Thyroid gland (tissue), 4 donors: ENCODE measurements around the gene DGKB. TPM values are rescaled to one million over a fixed set of nuclear protein-coding genes. Genes with fewer than 3 reads are reported as not detected.

Experiments
- DNase-seq, 2 donors: peaks; one replicate each; pipeline ENCODE4 v3.0.0-alpha.2; 2019
- H3K27ac ChIP-seq, 3 donors: fragments of 200-600 bp; sonication (generic); 1 replicate in 2 of 3; 2 replicates in 1 of 3; pipeline ENCODE4 v1.5.1; 2016 to 2019; ENCODE audit warnings: mild to moderate bottlenecking in 1 of 3, moderate library complexity in 1 of 3
- H3K27me3 ChIP-seq: fragments of 200-600 bp; sonication (generic); one replicate; pipeline ENCODE4 v1.5.1; 2019
- H3K36me3 ChIP-seq, 2 donors: fragments of 200-600 bp; sonication (generic); one replicate each; pipeline ENCODE4 v1.5.1; 2016 to 2019
- H3K4me1 ChIP-seq, 2 donors: fragments of 200-600 bp; sonication (generic); one replicate each; pipeline ENCODE4 v1.5.1; 2017 to 2019
- H3K4me3 ChIP-seq, 3 donors: fragments of 200-600 bp; sonication (generic); replicated peaks in 1 of 3; 1 replicate in 2 of 3; 2 replicates in 1 of 3; pipeline ENCODE4 v1.5.1; 2016; ENCODE audit warnings: mild to moderate bottlenecking in 1 of 3
- H3K9me3 ChIP-seq: fragments of 200-600 bp; sonication (generic); one replicate; pipeline ENCODE4 v1.5.1; 2017
- POLR2A ChIP-seq, 2 donors: fragments of 450-650 bp; IDR thresholded peaks; one replicate each; pipeline ENCODE4 v1.6.1; 2017; ENCODE audit warnings: antibody characterized with exemption in 2 of 2, mild to moderate bottlenecking in 2 of 2, moderate library complexity in 1 of 2
- WGBS, 2 donors: methylation state at CpG; one replicate each; pipeline ENCODE4 v1.1.5; 2017; 5-methylcytosine and 5-hydroxymethylcytosine counted together
- intact Hi-C: fragments of 100-400 bp; cut with DNase I; formaldehyde crosslinking; loops from one replicate; pipeline ENCODE4 v1.15.1; 2023
- total RNA-seq, 4 donors: library from RNA; depleted of rRNA; stranded (reverse); fragments of >200 nt; gene quantifications; one replicate each; pipeline ENCODE4 v1.2.3, GENCODE V29; 2016
- TF ChIP-seq, protein P1 (sequence below), 6 experiments: fragments of 200-600 bp in 3 of 6; fragments of 450-650 bp in 3 of 6; sonication (generic) in 3 of 6; IDR thresholded peaks; one replicate each; pipeline ENCODE4 v1.5.1; 2016 to 2019; ENCODE audit warnings: antibody characterized with exemption in 6 of 6, mild to moderate bottlenecking in 2 of 6, inconsistent platforms in 1 of 6, moderate library complexity in 1 of 6

The DGKB gene
- total RNA-seq, 4 donors from 2014 or later: 0.11 to 2.1 (median 0.49) TPM; not detected in 1

DNA sequence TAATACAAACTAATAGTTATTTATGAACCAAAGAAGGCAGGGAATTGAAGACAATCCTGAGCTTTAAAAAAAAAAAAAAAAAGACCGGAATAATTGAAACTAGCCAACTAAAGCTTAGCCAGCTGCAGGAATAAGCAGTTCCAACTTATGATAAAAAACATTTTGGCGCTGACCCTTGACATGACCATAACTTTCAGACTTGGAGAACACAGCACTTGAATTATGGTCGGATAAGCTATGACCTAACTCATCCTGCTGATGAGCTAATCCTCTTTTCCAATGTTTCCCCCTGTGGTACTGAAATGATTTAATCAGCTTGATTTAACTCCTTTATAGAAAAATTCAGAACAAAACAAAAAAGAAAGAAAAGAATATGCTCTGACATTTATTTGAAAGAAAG, 181.8 kb downstream of the DGKB start:
- 60 to 80% methylated on average over 3 of the region's 3 CpGs for whole genome bisulfite sequencing, 2 donors
- Histone ChIP-seq H3K4me1 (no peaks in the 10 kb centered on the region), H3K36me3 (no peaks in the 10 kb centered on the region), H3K27me3 (no peaks in the 10 kb centered on the region), H3K27ac (no peak overlapping the region), H3K4me3 (no peak overlapping the region), H3K9me3 (no peaks in the 10 kb centered on the region)
- no peak for TF ChIP-seq POLR2A (IDR thresholded peaks at IDR 0.05)
- TF ChIP-seq, protein P1, sequence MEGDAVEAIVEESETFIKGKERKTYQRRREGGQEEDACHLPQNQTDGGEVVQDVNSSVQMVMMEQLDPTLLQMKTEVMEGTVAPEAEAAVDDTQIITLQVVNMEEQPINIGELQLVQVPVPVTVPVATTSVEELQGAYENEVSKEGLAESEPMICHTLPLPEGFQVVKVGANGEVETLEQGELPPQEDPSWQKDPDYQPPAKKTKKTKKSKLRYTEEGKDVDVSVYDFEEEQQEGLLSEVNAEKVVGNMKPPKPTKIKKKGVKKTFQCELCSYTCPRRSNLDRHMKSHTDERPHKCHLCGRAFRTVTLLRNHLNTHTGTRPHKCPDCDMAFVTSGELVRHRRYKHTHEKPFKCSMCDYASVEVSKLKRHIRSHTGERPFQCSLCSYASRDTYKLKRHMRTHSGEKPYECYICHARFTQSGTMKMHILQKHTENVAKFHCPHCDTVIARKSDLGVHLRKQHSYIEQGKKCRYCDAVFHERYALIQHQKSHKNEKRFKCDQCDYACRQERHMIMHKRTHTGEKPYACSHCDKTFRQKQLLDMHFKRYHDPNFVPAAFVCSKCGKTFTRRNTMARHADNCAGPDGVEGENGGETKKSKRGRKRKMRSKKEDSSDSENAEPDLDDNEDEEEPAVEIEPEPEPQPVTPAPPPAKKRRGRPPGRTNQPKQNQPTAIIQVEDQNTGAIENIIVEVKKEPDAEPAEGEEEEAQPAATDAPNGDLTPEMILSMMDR (IDR thresholded peaks at IDR 0.05): no peak
- intact Hi-C loops: no loop called here
- no peak for DNase-seq

DNA sequence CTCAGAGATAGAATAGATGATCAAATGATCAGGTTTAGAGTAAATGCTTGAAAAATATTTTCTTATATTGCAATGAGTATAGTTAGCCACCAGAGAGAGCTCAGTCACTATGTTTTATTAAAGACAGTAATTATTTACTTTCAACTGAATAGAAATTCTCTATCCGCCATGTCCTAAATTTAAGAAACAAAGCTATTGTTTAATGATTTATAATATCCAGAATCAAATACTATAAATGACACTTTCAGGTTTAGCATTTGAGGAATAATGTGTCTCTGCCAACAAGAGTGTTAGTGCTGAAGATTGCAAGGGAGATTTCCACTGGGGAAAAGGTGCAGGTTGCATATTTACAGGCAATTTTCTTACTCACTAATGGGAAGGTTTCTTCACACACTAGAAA, 184.7 kb downstream of the DGKB start:
- no peak for DNase-seq
- Histone ChIP-seq H3K27me3 (no peaks in the 10 kb centered on the region), H3K4me3 (no peak overlapping the region), H3K9me3 (no peaks in the 10 kb centered on the region), H3K27ac (no peak overlapping the region), H3K4me1 (no peaks in the 10 kb centered on the region), H3K36me3 (no peaks in the 10 kb centered on the region)
- no peak for TF ChIP-seq POLR2A (IDR thresholded peaks at IDR 0.05)
- TF ChIP-seq, protein P1 (IDR thresholded peaks at IDR 0.05): peak in 3 of 6 experiments; percentile 30 to 42 (median 34)
- 49 to 54% methylated on average over 1 of the region's 1 CpG for WGBS, 2 donors
- intact Hi-C loops: loop anchor here (10.0 kb wide), 1 partner anchor 297 kb away; no protein-coding TSS in a partner anchor

DNA sequence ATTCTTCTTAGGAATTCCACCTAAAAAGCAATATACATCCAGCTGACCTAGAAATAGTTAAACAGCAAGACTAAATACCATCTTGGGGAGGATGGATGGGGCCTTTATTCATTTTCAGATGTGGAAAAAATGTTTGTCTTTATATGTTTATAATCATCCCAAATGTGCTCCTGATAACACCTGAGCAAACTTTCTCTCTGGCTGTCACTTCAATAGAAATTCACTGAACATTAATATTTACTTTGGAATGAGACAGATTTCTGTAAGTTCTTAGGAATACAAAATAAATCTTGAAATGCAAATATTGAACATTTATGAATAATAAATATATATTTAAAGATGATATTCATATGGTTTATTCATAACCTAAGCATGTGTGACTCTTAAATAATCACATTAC, 185.4 kb downstream of the DGKB start:
- DNase-seq: no peak
- no peaks in the 10 kb centered on the region for H3K27me3 ChIP-seq

DNA sequence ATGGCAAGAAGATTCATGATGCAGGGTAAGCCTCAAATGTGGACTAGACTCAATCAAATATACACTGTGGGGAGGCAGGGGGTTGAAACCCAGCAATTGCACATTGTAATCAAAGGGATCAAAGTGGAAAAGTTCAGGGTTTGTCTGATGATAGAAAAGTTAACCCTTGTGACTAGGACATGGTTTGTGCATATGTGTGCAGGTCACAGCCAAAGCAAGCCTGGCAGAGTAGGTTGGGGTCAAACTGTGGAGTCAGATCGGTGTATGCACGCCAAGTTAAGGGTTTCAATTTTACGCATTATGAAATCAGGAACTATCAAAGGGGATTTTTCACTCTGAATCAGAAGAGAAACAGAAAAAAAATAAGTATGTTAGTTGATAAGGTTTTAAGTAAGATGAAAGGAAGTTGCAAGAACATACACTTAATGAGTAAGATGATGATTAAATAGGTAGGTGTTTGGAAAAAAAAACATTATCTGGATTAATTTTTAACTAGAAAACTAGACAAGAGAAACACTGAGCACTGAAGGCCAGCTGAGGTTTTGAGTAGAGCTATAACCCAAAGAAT, 188.3 kb downstream of the DGKB start:
- H3K9me3 ChIP-seq: no peaks in the 10 kb centered on the region
- no peak overlapping the region for H3K4me3 ChIP-seq
- H3K27me3 ChIP-seq: no peaks in the 10 kb centered on the region
- no peaks in the 10 kb centered on the region for H3K4me1 ChIP-seq
- no peak overlapping the region for H3K27ac ChIP-seq
- WGBS, 2 donors: 88 to 94% methylated on average over 3 of the region's 3 CpGs
- no peak for DNase-seq
- H3K36me3 ChIP-seq: no peaks in the 10 kb centered on the region
- TF ChIP-seq, protein P1 (IDR thresholded peaks at IDR 0.05): no peak
- no peak for TF ChIP-seq POLR2A (IDR thresholded peaks at IDR 0.05)
- intact Hi-C loops: loop anchor here (10.0 kb wide), 1 partner anchor 301 kb away; no protein-coding TSS in a partner anchor

More for the DNA sequence above, 185.4 kb downstream of the DGKB start:
- Histone ChIP-seq H3K36me3 (no peaks in the 10 kb centered on the region), H3K4me1 (no peaks in the 10 kb centered on the region), H3K9me3 (no peaks in the 10 kb centered on the region), H3K4me3 (no peak overlapping the region), H3K27ac (no peak overlapping the region)
- no peak for TF ChIP-seq POLR2A (IDR thresholded peaks at IDR 0.05)
- TF ChIP-seq, protein P1 (IDR thresholded peaks at IDR 0.05): no peak
- intact Hi-C loops: loop anchor here (10.0 kb wide), 1 partner anchor 298 kb away; no protein-coding TSS in a partner anchor

DNA sequence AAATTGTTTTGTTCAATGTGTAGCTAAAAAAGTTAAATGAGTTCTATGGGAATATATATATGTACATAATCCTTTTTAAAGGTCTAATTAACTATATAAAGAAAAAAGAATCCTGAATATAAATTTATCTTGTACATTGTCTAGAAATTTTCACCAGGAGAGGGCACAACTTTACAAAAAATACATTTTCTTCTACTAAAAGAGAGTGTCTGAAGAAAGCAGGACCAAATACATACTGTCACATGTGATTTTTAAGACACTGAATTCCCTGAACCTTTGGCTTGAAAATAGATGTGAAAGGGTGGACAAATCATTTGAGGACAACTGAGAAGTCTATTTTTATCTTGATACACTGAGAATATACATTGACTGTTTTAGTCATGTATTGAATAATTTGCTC, 204.3 kb downstream of the DGKB start:
- no peaks in the 10 kb centered on the region for H3K27me3 ChIP-seq
- H3K4me3 ChIP-seq: no peak overlapping the region
- intact Hi-C loops: loop anchor here (10.0 kb wide), 1 partner anchor 1413 kb away; no protein-coding TSS in a partner anchor
- TF ChIP-seq, protein P1 (IDR thresholded peaks at IDR 0.05): no peak
- no peak for TF ChIP-seq POLR2A (IDR thresholded peaks at IDR 0.05)
- no peaks in the 10 kb centered on the region for H3K4me1 ChIP-seq
- H3K36me3 ChIP-seq: no peaks in the 10 kb centered on the region
- no peak overlapping the region for H3K27ac ChIP-seq
- H3K9me3 ChIP-seq: no peaks in the 10 kb centered on the region
- no peak for DNase-seq
